Calu3 (cell line): Measurements from ENCODE around the gene KISS1. TPM values are rescaled to one million over a fixed set of nuclear protein-coding genes. Genes with fewer than 3 reads are reported as not detected.

ENCODE experiments used
- BruUV-seq: library from RNA; stranded (reverse); fragments of 400-500 nt; replicated peaks from 2 replicates; lab custom pipeline; 2021; lab: Mats Ljungman, UMichigan
- CTCF ChIA-PET: fragments of 300-600 bp; sonication (Branson Sonifier 250); formaldehyde crosslinking; loops from one replicate; lab custom pipeline; 2022; ENCODE audit warnings: antibody characterized with exemption; lab: Charles Lee
- DNase-seq: peaks from one replicate; pipeline ENCODE4 v3.0.0; 2022
- H3K27ac Mint-ChIP-seq: one replicate; pipeline ENCODE4 v1.8.0; 2022; ENCODE audit warnings: mixed read lengths; ENCODE audit not compliant: unreplicated experiment
- H3K27me3 Mint-ChIP-seq: one replicate; pipeline ENCODE4 v1.8.0; 2022; ENCODE audit warnings: mixed read lengths; ENCODE audit not compliant: unreplicated experiment
- H3K36me3 Mint-ChIP-seq: one replicate; pipeline ENCODE4 v1.8.0; 2022; ENCODE audit warnings: mild to moderate bottlenecking, moderate library complexity, mixed read lengths; ENCODE audit not compliant: insufficient read depth, unreplicated experiment
- H3K4me1 Mint-ChIP-seq: one replicate; pipeline ENCODE4 v1.8.0; 2022; ENCODE audit warnings: mild to moderate bottlenecking, low read depth, mixed read lengths; ENCODE audit not compliant: unreplicated experiment
- H3K4me3 Mint-ChIP-seq: one replicate; pipeline ENCODE4 v1.8.0; 2022; ENCODE audit warnings: mild to moderate bottlenecking, low read depth, moderate library complexity, mixed read lengths; ENCODE audit not compliant: unreplicated experiment
- H3K9me3 Mint-ChIP-seq: one replicate; pipeline ENCODE4 v1.8.0; 2022; ENCODE audit warnings: low read depth, mixed read lengths; ENCODE audit not compliant: unreplicated experiment
- CTCF ChIP-seq: fragments of 200-600 bp; IDR thresholded peaks from one replicate; pipeline ENCODE4 v1.8.0; 2022; ENCODE audit warnings: antibody characterized with exemption; ENCODE audit not compliant: unreplicated experiment
- intact Hi-C: fragments of 100-400 bp; cut with micrococcal nuclease; formaldehyde crosslinking; loops from one replicate; pipeline ENCODE4 v1.10.0; 2022; ENCODE audit not compliant: unreplicated experiment
- total RNA-seq: library from RNA; stranded (reverse); gene quantifications from 2 replicates; pipeline ENCODE4 v1.2.3, GENCODE V29; 2022

KISS1 gene
- total RNA-seq, 1 experiment from 2014 or later, result not detected

GRCh38 chr1:204176049-204176448, 20.2 kb downstream of the KISS1 start:
- Mint-ChIP-seq H3K27ac (no peak overlapping the region), H3K9me3 (no peaks in the 10 kb centered on the region), H3K27me3 (no peaks in the 10 kb centered on the region), H3K4me3 (no peak overlapping the region), H3K36me3 (peaks cover 8% of the 10 kb centered on the region), H3K4me1 (no peaks in the 10 kb centered on the region)
- no peak for TF ChIP-seq CTCF
- intact Hi-C loops, result no loop called here
- no TSS peak for BruUV-seq
- CTCF ChIA-PET, result interaction anchor here (0.5 to 1.1 kb wide), 2 partner anchors 17 to 1284 kb away, joined by 3 read pairs; no protein-coding TSS in a partner anchor
- no peak for DNase-seq

- Mint-ChIP-seq H3K27me3 (no peaks in the 10 kb centered on the region), H3K36me3 (peaks cover 8% of the 10 kb centered on the region), H3K4me3 (no peak overlapping the region), H3K4me1 (no peaks in the 10 kb centered on the region), H3K27ac (no peak overlapping the region), H3K9me3 (no peaks in the 10 kb centered on the region)
- DNase-seq, result no peak
- CTCF ChIA-PET, result interaction anchor here (0.5 to 1.7 kb wide), 6 partner anchors 13 to 656 kb away, joined by 3 to 11 read pairs (median 4); no protein-coding TSS in a partner anchor
- BruUV-seq, result no TSS peak
- intact Hi-C loops, result no loop called here
- no peak for TF ChIP-seq CTCF
Observed at GRCh38 chr1:204174958-204175357, 21.3 kb downstream of the KISS1 start.

- intact Hi-C loops, result no loop called here
- CTCF ChIA-PET, result interaction anchor here (1.3 to 3.0 kb wide), 2 partner anchors 16 to 26 kb away, joined by 3 to 12 read pairs; no protein-coding TSS in a partner anchor
- no peak for DNase-seq
- H3K36me3 Mint-ChIP-seq, result peaks cover 8% of the 10 kb centered on the region
- no peaks in the 10 kb centered on the region for H3K27me3 Mint-ChIP-seq
- no peak for TF ChIP-seq CTCF
- no TSS peak for BruUV-seq
- H3K4me1 Mint-ChIP-seq, result no peaks in the 10 kb centered on the region
- peaks cover under 1% of the 10 kb centered on the region for H3K9me3 Mint-ChIP-seq
- no peak overlapping the region for H3K4me3 Mint-ChIP-seq
- H3K27ac Mint-ChIP-seq, result peak overlapping the region; percentile 84
Observed at GRCh38 chr1:204172404-204173029, 23.8 kb downstream of the KISS1 start.

- peak overlapping the region; percentile 45 for H3K4me3 Mint-ChIP-seq
- peaks cover 8% of the 10 kb centered on the region for H3K36me3 Mint-ChIP-seq
- H3K27ac Mint-ChIP-seq, result peak overlapping the region; percentile 84
- peak; percentile 73 for DNase-seq
- intact Hi-C loops, result no loop called here
- no TSS peak for BruUV-seq
- no peaks in the 10 kb centered on the region for H3K4me1 Mint-ChIP-seq
- CTCF ChIA-PET, result interaction anchor here (1.3 to 3.0 kb wide), 2 partner anchors 17 to 27 kb away, joined by 3 to 12 read pairs; no protein-coding TSS in a partner anchor
- TF ChIP-seq CTCF, result no peak
- H3K27me3 Mint-ChIP-seq, result no peaks in the 10 kb centered on the region
- H3K9me3 Mint-ChIP-seq, result peaks cover 3% of the 10 kb centered on the region
Observed at GRCh38 chr1:204171751-204172178, 24.5 kb downstream of the KISS1 start.
